OCI-M2 (cell line): ENCODE data around the gene TFDP2.
"Not testable (repeated sequence)": the region's sequence is repeated elsewhere in the genome, so short reads cannot be mapped to it uniquely, and the experiment has no call there.

Experiments
- DNase-seq: peaks from one replicate; lab custom pipeline; 2025; ENCODE audit not compliant: unreplicated experiment; lab: John Stamatoyannopoulos, UW

Gene TFDP2

DNA sequence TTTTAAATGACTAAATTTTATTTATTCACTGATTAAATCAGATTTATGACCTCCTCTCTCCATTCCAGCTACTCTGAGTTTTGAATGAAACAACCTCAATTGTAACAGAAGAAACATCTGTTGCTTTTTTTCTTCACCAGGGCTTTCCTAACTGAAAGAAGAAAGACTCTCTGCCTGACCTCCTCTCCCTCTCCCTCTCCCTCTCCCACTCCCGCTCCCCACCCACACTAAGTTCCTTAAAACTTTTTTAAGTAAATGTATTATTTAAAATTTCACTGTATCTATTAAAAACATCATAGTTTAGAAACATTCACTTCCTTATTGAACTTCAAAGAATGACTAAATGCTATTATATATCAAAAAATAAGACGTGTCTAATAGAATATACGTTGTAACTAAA lies 122.0 kb downstream of the TFDP2 start:
- DNase-seq = no peak

DNA sequence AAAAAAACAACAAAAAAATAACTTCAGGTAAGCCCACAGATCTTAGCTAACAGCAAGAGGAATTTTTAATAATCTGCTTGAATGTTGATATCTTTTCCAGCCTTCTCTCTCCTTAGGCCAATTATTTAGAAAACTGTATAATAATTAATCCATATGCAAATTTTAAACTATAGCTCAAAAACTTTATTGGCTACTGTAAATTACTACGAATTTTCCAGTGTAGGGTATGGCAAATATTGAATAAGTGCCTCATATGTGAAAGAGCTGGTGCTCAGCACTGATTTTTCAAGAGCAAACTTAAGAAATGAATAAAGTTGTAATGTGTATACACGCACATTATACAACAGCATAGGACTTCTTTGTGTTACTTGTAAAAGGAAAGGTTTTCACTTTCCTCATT lies 123.0 kb downstream of the TFDP2 start:
- DNase-seq = no peak

DNA sequence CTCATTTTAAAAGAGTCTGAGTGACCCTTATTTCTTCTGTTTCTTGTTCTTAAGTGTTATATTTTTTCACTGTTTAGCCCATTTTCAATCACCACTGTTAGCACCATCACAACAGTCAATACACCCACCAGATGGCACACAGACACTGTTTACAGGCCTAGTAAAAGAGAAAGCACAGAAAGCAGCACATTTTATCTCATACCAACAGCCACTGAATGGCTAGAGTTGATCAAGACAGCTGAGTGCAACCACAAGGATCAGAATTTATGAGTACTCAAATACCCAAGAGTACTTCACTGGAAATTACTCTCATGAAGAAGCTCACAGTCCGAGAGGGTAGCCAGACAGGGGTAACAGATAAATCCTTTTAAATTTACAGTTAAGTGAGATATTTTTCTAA lies 127.0 kb downstream of the TFDP2 start:
- DNase-seq = peak; percentile 35

DNA sequence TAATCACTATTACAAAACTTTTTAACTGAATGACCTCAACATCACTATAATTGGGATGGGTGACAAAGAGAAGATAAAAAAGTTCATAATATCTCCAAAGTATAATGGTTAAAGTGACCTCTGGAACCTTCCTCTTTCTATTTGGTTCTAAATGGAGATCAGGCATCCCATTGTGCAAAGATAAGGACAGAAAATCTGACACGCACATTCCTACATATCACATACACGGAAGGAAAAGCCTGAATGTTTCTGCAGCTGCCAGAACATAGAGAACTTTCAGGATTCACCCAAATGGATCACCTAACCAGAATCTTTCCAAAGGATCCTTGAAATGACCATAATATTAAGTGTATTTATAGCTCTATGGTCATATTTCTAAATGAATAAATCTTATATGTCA lies 128.2 kb downstream of the TFDP2 start:
- no peak for DNase-seq

DNA sequence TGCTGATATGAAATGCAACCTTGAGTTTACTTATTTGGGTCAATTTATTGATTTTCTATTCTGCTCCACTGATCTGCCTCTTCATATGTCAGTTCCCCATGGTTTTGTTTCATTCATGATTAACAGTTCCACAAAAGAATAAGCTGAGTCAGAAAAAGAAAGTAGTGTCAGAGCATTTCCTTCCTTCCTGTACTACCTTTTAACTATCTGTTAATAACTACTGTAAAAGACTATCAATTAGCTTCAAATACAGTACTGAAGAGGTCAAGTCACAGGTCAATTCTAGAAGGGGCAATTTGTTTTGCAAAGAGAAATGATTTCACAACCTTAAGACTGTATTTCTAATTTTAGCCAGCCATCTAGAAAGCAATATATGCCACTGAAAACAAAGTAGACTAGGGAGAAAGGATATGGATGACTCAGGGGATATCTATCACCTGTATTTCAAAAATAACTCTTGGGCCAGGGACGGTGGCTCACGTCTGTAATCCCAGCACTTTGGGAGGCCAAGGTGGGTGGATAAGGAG lies 129.5 kb downstream of the TFDP2 start:
- DNase-seq = no peak

DNA sequence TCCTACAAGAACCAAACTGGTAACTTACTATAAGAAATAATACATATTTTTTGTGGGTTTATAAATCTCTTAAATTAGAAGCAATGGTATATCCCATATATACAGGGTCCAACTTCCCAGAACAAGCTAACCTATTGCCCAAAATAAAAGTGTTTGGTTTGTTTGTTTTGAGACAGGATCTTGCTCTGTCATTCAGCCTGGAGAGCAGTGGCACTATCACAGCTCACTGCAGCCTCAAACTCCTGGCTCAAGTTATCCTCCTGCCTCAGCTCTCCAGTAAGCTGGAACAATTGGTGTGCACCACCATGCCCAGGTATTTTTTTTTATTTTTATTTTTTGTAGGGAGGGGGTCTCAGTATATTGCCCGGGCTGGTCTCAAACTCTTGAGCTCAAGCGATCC lies 135.4 kb downstream of the TFDP2 start:
- no peak for DNase-seq

DNA sequence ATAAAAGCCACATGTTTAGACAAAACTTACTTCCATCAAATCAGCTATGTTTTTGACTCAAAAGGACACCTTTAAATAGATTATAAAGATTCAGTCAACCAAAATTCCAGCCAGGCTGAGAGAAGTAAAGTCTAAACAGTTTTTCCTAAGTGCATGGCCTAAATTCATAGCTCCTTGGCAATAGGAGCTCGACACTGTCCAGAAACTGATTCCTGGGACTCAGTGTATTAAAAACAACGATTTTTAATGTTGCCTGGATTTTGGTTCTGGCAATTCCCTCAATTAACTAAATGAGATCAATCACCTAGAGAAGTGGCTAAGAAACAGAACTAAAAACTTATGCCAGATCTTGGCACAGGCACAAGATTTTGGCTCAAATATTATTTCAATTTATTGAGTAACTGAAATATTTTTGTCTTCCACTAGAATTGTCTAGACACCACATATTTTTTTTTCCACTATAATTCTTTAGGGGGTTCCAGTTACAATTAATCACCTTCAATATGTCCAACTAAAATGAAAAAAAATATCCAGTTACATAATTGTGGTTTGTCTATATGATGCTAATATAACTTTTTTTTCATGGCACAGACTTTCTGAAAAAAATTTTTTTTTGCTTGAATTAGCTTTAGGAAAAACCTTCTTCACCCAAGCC lies 135.9 kb downstream of the TFDP2 start:
- no peak for DNase-seq

DNA sequence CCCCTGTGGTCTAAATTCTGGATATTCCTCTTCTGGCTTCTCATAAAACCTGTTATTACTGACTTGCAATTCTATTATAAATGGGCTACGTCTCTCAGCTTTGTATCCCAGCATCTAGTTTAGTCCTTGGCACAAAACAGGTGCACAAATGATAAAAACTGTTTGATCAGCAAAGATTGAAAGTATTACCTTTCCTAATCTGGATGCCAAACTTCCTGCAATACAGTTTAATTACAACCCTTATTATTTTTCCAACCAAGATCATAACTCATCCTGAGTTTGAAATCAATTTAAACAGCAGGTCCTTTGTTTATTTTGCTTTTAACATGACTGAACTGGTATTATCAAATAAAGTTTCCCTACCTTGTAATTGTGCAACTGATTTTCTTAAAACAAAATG lies 140.3 kb downstream of the TFDP2 start:
- no peak for DNase-seq

DNA sequence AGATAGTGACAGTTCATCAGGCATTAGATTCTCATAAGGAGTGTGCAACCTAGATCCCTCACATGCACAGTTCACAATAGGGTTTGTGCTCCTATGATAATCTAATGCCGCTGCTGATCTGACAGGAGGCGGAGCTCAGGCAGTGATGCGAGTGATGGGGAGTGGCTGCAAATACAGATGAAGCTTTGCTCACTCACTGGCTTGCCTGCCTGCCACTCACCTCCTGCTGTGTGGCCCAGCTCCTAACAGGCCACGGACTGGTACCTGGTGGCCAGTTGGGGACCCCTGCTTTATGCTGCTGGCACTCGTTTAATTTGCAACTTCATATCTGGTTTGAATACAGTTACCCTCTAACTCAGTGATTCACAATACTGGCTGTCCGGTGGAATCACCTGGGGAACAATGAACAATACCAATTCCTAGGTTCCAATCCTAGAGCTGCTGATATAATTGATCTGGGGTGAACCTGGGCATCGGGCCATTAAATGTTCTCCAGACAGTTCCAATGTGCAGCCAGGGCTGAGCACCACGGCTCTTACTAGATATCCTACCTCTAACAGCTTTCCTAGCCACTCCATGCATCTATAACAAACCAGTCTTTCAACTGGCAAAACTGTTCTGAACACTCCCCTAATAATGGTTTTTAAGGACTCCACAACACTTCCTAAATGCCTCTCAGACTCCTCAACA lies 141.5 kb downstream of the TFDP2 start:
- DNase-seq = no peak

DNA sequence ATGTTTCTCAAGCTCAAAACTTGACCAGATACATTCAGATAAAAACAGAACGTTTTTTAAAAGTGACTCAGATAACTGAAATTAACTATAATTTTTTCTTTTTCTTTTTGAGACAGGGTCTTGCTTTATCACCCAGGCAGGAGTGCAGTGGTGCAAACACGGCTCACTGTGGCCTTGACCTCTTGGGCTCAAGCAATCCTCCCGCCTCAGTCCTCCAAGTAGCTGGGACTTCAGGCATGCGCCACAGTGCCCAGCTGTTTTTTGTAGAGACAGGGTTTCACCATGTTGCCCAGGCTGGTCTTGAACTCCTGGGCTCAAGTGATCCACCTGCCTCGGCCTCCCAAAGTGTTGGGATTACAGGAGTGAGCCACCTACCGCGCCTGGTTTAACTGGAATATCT lies 144.4 kb downstream of the TFDP2 start:
- not testable (repeated sequence) for DNase-seq

DNA sequence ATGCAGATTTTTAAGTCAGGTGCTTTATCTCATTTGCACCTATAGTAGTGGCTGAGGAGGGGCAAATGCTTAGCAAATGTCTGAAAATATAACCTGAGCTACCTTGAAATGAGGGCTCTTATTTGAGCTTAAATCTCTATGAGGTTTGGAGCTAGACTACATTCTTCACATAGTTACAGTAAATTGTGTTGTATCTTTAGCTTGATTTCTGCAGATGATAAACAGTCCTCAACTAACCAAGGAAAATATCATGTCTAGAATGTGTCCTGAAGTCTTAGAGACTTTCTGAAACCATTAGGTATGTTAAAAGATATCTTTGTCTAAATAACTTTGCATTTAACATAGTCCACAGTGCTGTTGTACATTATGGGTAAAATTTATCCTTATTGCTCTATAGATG lies 145.3 kb downstream of the TFDP2 start:
- no peak for DNase-seq

DNA sequence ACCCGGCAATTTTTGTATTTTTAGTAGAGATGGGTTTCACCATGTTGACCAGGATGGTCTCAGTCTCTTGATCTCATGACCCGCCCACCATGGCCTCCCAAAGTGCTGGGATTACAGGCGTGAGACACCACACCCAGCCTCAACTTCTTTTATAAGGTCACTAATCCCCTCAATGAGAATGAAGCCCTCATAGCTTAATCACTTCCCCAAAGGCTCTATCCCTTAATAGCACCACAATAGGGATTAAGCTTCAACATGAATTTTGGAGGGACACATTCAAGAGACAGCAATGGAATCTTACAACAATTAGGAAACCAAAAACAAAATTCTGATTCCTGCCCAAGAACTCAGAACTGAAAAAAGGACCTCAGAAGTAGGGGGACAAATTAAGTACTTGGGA lies 146.1 kb downstream of the TFDP2 start:
- DNase-seq = no peak

DNA sequence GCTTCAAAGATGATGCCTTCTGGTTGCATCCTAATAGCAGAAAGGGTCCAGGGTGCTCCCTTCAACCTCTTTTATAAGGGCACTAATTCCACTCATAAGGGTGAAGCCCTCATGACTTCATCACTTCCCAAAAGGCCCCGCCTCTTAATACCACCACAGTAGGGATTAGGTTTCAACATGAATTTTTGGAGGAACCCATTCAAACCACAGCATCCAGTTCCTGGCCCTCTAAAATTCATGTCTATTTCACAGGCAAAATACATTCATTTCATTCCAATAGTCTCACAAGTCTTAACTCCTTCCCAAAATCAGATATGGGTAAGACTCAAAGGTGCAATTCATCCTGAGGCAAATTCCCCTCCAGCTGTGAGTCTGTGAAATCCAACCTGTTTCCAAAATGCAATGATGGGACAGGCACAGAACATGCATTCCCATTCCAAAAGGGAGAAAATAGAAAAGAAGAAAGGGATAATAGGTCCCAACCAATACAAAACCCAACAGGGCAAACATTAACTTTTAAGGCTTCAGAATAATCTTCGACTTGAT lies 148.9 kb downstream of the TFDP2 start:
- no peak for DNase-seq

DNA sequence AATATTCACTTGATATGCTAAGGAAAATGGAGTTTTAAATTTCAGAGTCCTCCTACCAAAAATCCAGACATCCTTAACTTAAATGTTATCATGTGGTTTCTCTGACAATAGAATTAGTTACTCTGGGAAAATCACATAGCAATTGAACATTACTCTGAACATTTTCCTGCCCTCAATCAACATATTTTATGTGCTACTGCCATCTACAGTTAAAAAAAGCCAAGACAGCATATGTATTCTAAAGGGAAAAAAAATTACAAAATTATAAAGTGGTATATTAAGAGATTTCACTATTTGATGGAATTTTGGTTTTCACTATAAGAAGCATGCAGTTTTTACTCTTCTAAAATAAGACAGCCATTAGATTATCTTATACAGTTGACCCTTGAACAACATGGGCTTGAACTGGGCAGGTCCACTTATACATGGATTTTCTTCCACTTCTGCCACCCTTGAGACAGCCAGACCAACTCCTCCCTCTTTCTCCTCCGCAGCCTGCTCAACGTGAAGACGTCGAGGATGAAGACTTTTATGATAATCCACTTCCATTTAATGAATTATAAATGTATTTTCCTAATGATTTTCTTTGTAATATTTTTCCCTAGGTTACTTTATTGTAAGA lies 150.6 kb downstream of the TFDP2 start:
- no peak for DNase-seq

DNA sequence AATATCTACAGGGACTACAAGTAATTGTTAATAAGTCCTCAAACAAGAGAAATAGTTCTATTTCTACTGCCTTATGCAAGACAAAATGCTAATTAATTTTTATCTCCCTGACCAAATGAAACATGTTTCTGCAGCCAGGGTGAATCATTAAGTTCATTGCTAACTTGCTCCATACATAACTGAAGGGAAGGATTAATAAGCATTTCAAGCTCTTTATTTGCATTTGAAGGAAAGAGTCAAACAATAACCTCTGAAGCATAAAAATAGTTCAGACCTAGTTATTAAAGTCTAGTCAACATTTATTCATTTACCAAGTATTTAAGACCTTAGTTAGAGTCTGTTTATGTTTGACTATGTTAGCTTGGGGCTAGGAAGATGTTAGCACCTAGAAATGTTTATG lies 152.9 kb downstream of the TFDP2 start:
- DNase-seq = no peak

DNA sequence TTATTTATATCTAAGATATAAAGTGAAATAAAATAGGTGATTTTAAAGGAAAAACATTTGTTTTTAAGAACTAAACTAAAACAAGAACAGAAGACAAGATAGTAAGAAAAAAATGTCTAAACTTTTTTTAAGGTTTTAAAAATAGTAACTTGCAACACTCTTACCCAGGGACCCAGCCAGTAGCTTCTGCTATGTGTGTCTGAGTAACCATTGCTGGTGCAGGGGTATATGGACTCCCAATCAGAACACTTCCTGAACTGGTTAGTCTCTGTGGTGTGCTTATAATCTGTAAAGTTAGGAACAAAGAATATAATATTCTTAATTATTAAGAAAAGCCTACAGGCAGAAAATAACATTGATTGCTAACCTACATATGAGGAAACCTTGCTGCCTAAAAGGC lies 154.5 kb downstream of the TFDP2 start:
- DNase-seq = no peak

DNA sequence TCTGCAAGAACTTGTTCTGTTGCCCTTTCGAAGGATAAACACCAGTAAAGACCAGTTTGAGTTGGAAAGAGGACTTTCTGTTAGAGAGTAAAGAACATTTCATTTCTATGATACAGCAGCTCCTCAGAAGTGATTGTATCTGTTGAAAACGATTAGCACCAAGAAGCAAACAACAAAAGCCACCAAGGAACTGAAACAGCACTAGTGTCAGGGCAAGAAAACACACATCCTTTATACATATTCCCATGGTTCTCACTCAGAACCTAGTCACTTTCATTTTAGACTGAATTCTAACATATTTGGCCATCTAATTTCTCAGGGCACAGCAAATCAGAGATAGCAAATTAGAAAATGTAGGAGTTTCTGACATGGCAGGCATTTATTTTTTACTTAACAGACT lies 156.8 kb downstream of the TFDP2 start:
- no peak for DNase-seq

DNA sequence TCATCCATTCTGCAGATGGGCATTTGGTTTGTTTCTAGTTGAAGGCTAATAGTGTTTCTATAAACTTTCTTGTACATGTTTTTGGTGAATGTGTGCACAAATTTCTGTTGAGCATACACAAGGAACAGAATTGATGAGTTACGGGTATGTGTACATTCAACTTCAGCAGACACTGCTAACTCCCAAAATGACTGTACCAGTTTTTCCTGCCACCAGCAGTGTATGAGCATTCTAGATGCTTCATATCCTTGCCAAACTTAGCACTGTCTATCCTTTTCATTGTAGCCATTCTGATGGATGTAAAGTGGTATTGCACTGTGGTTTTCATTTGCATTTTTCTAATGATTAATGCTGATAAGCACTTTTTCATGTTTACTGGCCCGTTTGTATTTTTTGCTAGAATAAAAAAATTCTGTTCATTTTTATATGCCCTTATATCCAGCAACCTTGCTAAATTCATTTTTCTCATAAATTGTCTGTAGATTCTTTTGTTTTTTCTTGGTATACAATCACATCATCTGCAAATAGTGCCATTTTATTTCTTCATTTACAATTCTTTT lies 162.7 kb downstream of the TFDP2 start:
- no peak for DNase-seq

DNA sequence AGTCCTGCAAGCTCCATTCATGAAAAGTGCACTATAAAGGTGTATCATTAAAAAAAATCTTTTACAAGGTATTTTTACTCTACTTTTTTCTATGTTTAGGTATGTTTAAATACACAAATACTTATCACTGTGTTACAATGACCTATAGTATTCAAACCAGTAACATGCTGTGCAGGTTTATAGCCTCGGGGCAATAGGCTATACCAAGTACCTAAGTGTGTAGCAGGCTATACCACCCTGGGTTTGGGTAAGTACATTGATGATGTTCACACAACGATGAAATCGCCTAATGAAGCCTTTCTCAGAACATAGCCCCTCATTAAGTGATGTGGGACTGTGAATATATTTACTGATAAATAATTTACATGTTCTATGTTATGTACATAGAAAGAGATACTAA lies 168.3 kb downstream of the TFDP2 start:
- no peak for DNase-seq

DNA sequence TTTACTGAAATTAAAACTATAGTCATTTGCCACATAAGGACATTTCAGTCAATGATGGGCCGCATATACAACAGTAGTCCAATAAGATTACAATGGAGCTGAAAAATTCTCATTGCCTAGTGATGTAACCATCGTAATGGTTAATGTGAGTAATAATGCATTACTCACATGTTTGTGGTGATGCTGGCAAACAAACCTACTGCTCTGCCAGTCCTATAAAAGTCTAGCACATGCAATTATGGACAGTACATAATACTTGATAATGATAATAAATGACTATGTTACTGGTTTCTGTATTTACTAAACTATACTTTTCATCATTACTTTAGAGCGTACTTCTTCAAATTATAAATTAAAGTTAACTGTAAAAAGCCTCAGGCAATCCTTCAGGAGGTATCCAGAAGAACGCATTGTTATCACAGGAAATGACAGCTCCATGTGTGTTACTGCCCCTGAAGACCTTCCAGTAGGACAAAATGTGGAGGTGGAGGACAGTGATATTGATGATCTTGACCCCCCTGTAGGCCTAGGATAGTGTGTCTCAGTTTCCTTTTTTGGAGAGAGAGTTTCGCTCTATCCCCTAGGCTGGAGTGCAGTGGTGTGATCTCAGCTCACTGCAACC lies 170.2 kb downstream of the TFDP2 start:
- no peak for DNase-seq

DNA sequence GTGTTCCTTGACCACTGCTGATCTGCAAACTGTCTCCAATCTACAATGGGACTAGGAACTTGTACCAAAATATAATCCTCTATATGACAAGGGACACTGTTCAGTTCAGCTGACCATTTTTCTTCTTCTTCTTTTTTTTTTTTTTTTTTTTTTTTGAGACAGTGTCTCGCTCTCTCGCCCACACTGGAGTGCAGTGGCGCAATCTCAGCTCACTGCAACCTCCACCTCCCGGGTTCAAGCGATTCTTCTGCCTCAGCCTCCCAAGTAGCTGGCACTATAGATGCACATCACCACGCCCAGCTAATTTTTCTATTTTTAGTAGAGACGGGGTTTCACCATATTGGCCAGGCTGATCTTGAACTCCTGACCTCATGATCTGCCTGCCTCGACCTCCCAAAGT lies 174.6 kb downstream of the TFDP2 start:
- not testable (repeated sequence) for DNase-seq
